ENCODE results near the gene PTPRF. TPM values are rescaled to one million over a fixed set of nuclear protein-coding genes. Genes with fewer than 3 reads are reported as not detected.

PTPRF gene
- total RNA-seq, 4 donors from 2014 or later, result 204 to 236 (median 231) TPM

- no peak overlapping the region for H3K4me3 ChIP-seq (ENCODE audit: low read depth, poor library complexity, severe bottlenecking)
- intact Hi-C loops (cut with DNase I; ENCODE audit: low total_unique reads), result no loop called here
- no peak for DNase-seq (ENCODE audit: low spot score in 2 of 2)
- TF ChIP-seq CTCF (IDR thresholded peaks at IDR 0.05), result no peak
- WGBS, 2 donors, result 85 to 99% methylated on average over 4 to 5 of the region's 5 CpGs
Observed at GRCh38 chr1:43510621-43511020, 20.1 kb upstream of the PTPRF start.

GRCh38 chr1:43511394-43511793 lies 19.3 kb upstream of the PTPRF start:
- TF ChIP-seq CTCF (IDR thresholded peaks at IDR 0.05) (no peak), POLR2A (IDR thresholded peaks at IDR 0.05) (no peak)
- WGBS, 2 donors, result 79 to 83% methylated on average over 1 of the region's 1 CpG
- H3K4me3 ChIP-seq (ENCODE audit: low read depth, poor library complexity, severe bottlenecking), result no peak overlapping the region
- no peak for DNase-seq (ENCODE audit: low spot score in 2 of 2)
- intact Hi-C loops (cut with DNase I; ENCODE audit: low total_unique reads), result no loop called here

- TF ChIP-seq CTCF (IDR thresholded peaks at IDR 0.05) (no peak), POLR2A (IDR thresholded peaks at IDR 0.05) (no peak)
- 78 to 84% methylated on average over 2 of the region's 2 CpGs for WGBS, 2 donors
- intact Hi-C loops (cut with DNase I; ENCODE audit: low total_unique reads), result no loop called here
- no peak overlapping the region for H3K4me3 ChIP-seq (ENCODE audit: low read depth, poor library complexity, severe bottlenecking)
- no peak for DNase-seq (ENCODE audit: low spot score in 2 of 2)
Observed at GRCh38 chr1:43512133-43512532, 18.6 kb upstream of the PTPRF start.

- DNase-seq (ENCODE audit: low spot score in 2 of 2), result no peak
- WGBS, 2 donors, result 94 to 98% methylated on average over 6 of the region's 6 CpGs
- TF ChIP-seq POLR2A (IDR thresholded peaks at IDR 0.05) (no peak), CTCF (IDR thresholded peaks at IDR 0.05) (no peak)
- intact Hi-C loops (cut with DNase I; ENCODE audit: low total_unique reads), result no loop called here
- no peak overlapping the region for H3K4me3 ChIP-seq (ENCODE audit: low read depth, poor library complexity, severe bottlenecking)
Observed at GRCh38 chr1:43512681-43513080, 18.0 kb upstream of the PTPRF start.

GRCh38 chr1:43513471-43514173 lies 17.1 kb upstream of the PTPRF start:
- DNase-seq (ENCODE audit: low spot score in 2 of 2), result no peak
- H3K4me3 ChIP-seq (ENCODE audit: low read depth, poor library complexity, severe bottlenecking), result no peak overlapping the region
- 80 to 84% methylated on average over 5 of the region's 5 CpGs for WGBS, 2 donors
- intact Hi-C loops (cut with DNase I; ENCODE audit: low total_unique reads), result no loop called here
- no peak for TF ChIP-seq CTCF (IDR thresholded peaks at IDR 0.05)
- TF ChIP-seq POLR2A (IDR thresholded peaks at IDR 0.05), result no peak

All from lower leg skin (tissue), 4 donors.